ENCODE measurements around the gene RNF223. TPM values are rescaled to one million over a fixed set of nuclear protein-coding genes. Genes with fewer than 3 reads are reported as not detected.

RNF223 gene
- total and polyA plus RNA-seq, 2 of the 13 experiments (the other 11 are each of a cell fraction or from before 2014, with no cell fraction given) = 0.03 TPM; not detected in 1

DNA sequence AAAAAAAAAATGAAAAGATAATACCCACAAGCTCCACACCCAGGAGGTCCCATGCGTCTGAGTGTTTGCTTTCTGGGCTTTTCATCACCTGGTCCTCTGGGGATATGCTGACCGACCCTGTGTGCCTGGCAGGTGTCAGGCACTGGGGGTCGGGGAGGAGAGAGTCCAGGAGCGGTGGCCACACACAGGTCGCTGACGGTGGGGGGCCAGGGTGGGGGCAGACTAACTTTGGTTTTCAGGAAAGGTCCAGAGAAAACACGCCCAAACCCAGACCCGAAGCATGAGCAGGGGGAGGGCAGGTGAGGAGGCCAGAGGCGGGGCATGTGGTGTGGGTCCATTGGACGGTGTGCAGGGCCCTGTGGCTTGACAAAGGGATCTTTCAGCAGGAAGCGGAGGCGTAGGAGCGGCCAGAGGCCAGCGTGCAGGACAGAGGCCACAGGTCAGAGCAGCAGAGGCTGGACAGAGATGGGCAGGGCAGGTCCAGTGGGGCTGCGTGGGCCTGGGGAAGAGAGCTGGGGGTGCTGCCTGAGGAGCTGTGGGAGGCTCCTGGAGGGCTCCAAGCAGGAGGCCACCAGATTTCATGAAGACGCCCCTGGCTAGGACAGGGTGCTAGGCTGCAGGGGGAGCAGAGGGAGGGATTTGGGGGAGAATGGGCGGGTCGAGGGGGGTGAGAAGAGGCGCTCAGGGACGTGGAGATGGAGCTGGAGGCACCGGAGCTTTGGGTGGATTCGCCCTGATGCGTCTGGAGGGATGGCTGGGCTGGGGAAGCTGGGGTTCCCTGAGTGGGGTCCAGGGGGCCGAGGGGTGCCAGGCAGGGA lies 15.8 kb downstream of the RNF223 start (continued):
- TF ChIP-seq, protein P1, sequence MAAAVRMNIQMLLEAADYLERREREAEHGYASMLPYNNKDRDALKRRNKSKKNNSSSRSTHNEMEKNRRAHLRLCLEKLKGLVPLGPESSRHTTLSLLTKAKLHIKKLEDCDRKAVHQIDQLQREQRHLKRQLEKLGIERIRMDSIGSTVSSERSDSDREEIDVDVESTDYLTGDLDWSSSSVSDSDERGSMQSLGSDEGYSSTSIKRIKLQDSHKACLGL (CRISPR knock-in tag; IDR thresholded peaks at IDR 0.05) = peak; percentile 82
- TF ChIP-seq, protein P2, sequence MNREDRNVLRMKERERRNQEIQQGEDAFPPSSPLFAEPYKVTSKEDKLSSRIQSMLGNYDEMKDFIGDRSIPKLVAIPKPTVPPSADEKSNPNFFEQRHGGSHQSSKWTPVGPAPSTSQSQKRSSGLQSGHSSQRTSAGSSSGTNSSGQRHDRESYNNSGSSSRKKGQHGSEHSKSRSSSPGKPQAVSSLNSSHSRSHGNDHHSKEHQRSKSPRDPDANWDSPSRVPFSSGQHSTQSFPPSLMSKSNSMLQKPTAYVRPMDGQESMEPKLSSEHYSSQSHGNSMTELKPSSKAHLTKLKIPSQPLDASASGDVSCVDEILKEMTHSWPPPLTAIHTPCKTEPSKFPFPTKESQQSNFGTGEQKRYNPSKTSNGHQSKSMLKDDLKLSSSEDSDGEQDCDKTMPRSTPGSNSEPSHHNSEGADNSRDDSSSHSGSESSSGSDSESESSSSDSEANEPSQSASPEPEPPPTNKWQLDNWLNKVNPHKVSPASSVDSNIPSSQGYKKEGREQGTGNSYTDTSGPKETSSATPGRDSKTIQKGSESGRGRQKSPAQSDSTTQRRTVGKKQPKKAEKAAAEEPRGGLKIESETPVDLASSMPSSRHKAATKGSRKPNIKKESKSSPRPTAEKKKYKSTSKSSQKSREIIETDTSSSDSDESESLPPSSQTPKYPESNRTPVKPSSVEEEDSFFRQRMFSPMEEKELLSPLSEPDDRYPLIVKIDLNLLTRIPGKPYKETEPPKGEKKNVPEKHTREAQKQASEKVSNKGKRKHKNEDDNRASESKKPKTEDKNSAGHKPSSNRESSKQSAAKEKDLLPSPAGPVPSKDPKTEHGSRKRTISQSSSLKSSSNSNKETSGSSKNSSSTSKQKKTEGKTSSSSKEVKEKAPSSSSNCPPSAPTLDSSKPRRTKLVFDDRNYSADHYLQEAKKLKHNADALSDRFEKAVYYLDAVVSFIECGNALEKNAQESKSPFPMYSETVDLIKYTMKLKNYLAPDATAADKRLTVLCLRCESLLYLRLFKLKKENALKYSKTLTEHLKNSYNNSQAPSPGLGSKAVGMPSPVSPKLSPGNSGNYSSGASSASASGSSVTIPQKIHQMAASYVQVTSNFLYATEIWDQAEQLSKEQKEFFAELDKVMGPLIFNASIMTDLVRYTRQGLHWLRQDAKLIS (CRISPR knock-in tag; IDR thresholded peaks at IDR 0.05) = 0 out of 2 replicates have a peak, but pooled peaks have one; percentile 25
- TF ChIP-seq JUNB (CRISPR knock-in tag; IDR thresholded peaks at IDR 0.05; ENCODE audit: borderline replicate concordance) (no peak), ZNF710 (CRISPR knock-in tag; IDR thresholded peaks at IDR 0.05; ENCODE audit: borderline replicate concordance) (peak; percentile 91), ZNF770 (CRISPR knock-in tag; IDR thresholded peaks at IDR 0.05) (peak; percentile 85), ZNF296 (CRISPR knock-in tag; conservative IDR thresholded peaks at IDR 0.05) (peak; percentile 99), ZNF691 (CRISPR knock-in tag; IDR thresholded peaks at IDR 0.05; ENCODE audit: borderline replicate concordance, low read depth) (0 out of 2 replicates have a peak, but pooled peaks have one; percentile 68), FUBP1 (CRISPR knock-in tag; IDR thresholded peaks at IDR 0.05; ENCODE audit: borderline replicate concordance) (0 out of 2 replicates have a peak, but pooled peaks have one; percentile 57), ELF3 (CRISPR knock-in tag; IDR thresholded peaks at IDR 0.05) (peak; percentile 79), MAF1 (CRISPR knock-in tag; IDR thresholded peaks at IDR 0.05; ENCODE audit: borderline replicate concordance) (0 out of 2 replicates have a peak, but pooled peaks have one; percentile 23), HNRNPLL (IDR thresholded peaks at IDR 0.05; ENCODE audit: low read depth, low read length, poor library complexity, severe bottlenecking) (peak; percentile 69), LCORL (IDR thresholded peaks at IDR 0.05) (no peak), LCORL (CRISPR knock-in tag; IDR thresholded peaks at IDR 0.05) (peak; percentile 98), KAT8 (CRISPR knock-in tag; IDR thresholded peaks at IDR 0.05) (peak; percentile 55), SP5 (CRISPR knock-in tag; IDR thresholded peaks at IDR 0.05; ENCODE audit: borderline replicate concordance, low read depth) (peak; percentile 91), ZNF160 (CRISPR knock-in tag; IDR thresholded peaks at IDR 0.05) (peak; percentile 69; the same call in 1 of the 2 replicates)

Data from HepG2 (cell line).